Stimulated activated CD4-positive, alpha-beta T cell treated with anti-CD3 and anti-CD28 coated beads, Interleukin-15, amount 100 ng/mL, for 48 hours (primary cell): ENCODE measurements around the gene L1TD1.
"Not testable (repeated sequence)": the region's sequence is repeated elsewhere in the genome, so short reads cannot be mapped to it uniquely, and the experiment has no call there.

ENCODE experiments used
- DNase-seq, 2 donors: peaks; one replicate each; pipeline ENCODE4 v3.0.0-alpha.2; 2020; ENCODE audit warnings: low read depth in 2 of 2

Gene L1TD1

GRCh38 chr1:62194651-62195544 is at the start of gene L1TD1:
L1TD1 (plus strand) TSS chr1:62194849; CDS start chr1:62206629, 11,780 bp downstream.
- no peak for DNase-seq

- no peak for DNase-seq
These were observed 34.7 kb upstream of the L1TD1 start for GRCh38 chr1:62159940-62160348.

GRCh38 chr1:62161711-62162110 is 32.9 kb upstream of the L1TD1 start:
- no peak for DNase-seq

GRCh38 chr1:62170380-62170779 is 24.3 kb upstream of the L1TD1 start:
- not testable (repeated sequence) for DNase-seq

GRCh38 chr1:62175568-62176179 is 19.0 kb upstream of the L1TD1 start:
- peak in 1 of 2 donors; percentile 28 for DNase-seq

GRCh38 chr1:62176597-62177312 is 17.9 kb upstream of the L1TD1 start:
- no peak for DNase-seq

GRCh38 chr1:62177621-62178020 is 17.0 kb upstream of the L1TD1 start:
- no peak for DNase-seq

GRCh38 chr1:62178372-62178771 is 16.3 kb upstream of the L1TD1 start:
- DNase-seq: no peak

- DNase-seq: not testable (repeated sequence)
These were observed 14.6 kb upstream of the L1TD1 start for GRCh38 chr1:62180054-62180453.

- no peak for DNase-seq
These were observed 14.0 kb upstream of the L1TD1 start for GRCh38 chr1:62180639-62181038.

- DNase-seq: no peak
These were observed 13.1 kb upstream of the L1TD1 start for GRCh38 chr1:62181532-62181931.

- DNase-seq: not testable (repeated sequence)
These were observed 12.5 kb upstream of the L1TD1 start for GRCh38 chr1:62182157-62182556.

- not testable (repeated sequence) for DNase-seq
These were observed 11.3 kb upstream of the L1TD1 start for GRCh38 chr1:62183164-62184020.

- no peak for DNase-seq
These were observed 10.3 kb upstream of the L1TD1 start for GRCh38 chr1:62184336-62184735.

- not testable (repeated sequence) for DNase-seq
These were observed 9.4 kb upstream of the L1TD1 start for GRCh38 chr1:62185233-62185632.

GRCh38 chr1:62185677-62186076 is 9.0 kb upstream of the L1TD1 start:
- DNase-seq: no peak

GRCh38 chr1:62187548-62187947 is 7.1 kb upstream of the L1TD1 start:
- DNase-seq: no peak

- no peak for DNase-seq
These were observed 6.5 kb upstream of the L1TD1 start for GRCh38 chr1:62188111-62188510.

- DNase-seq: no peak
These were observed 1.5 kb downstream of the L1TD1 start for GRCh38 chr1:62196086-62196690.

GRCh38 chr1:62198069-62198780 is 3.6 kb downstream of the L1TD1 start:
- no peak for DNase-seq
